Progenitor cell of endocrine pancreas (in vitro differentiated cells): ENCODE measurements around the gene OXSR1. TPM values are rescaled to one million over a fixed set of nuclear protein-coding genes. Genes with fewer than 3 reads are reported as not detected.
A peak's percentile ranks its signal among the peaks of the same experiment; 100 is the strongest.
"Not testable (repeated sequence)": the region's sequence is repeated elsewhere in the genome, so short reads cannot be mapped to it uniquely, and the experiment has no call there.

Source experiments
- DNase-seq: peaks from one replicate; pipeline ENCODE4 v3.0.0; 2021; ENCODE audit warnings: low spot score; ENCODE audit not compliant: unreplicated experiment
- H3K27ac Mint-ChIP-seq: 2 replicates; pipeline ENCODE4 v1.8.0; 2021; ENCODE audit warnings: mild to moderate bottlenecking, moderate library complexity, mixed read lengths
- H3K27me3 Mint-ChIP-seq: 2 replicates; pipeline ENCODE4 v1.8.0; 2021; ENCODE audit warnings: mixed read lengths
- H3K36me3 Mint-ChIP-seq: 2 replicates; pipeline ENCODE4 v1.8.0; 2022; ENCODE audit warnings: mixed read lengths; ENCODE audit not compliant: insufficient read depth
- H3K4me1 Mint-ChIP-seq: 2 replicates; pipeline ENCODE4 v1.8.0; 2021; ENCODE audit warnings: low read depth, mixed read lengths
- H3K4me3 Mint-ChIP-seq: 2 replicates; pipeline ENCODE4 v1.8.0; 2021; ENCODE audit warnings: low read depth, mild to moderate bottlenecking, moderate library complexity, mixed read lengths
- H3K9me3 Mint-ChIP-seq: 2 replicates; pipeline ENCODE4 v1.8.0; 2021; ENCODE audit warnings: low read depth, mixed read lengths
- CTCF ChIP-seq: fragments of 200-600 bp; sonication (generic); IDR thresholded peaks from one replicate; pipeline ENCODE4 v1.5.0; 2021; ENCODE audit warnings: antibody characterized with exemption, mild to moderate bottlenecking; ENCODE audit not compliant: unreplicated experiment
- total RNA-seq: library from RNA; stranded (reverse); gene quantifications from 2 replicates; pipeline ENCODE4 v1.2.1, GENCODE V29; 2021

Gene OXSR1
- total RNA-seq, 1 donor from 2014 or later = 55.5 TPM

GRCh38 chr3:38171622-38172021, 6.3 kb downstream of the OXSR1 start:
- H3K4me3 Mint-ChIP-seq = no peak overlapping the region
- no peaks in the 10 kb centered on the region for H3K9me3 Mint-ChIP-seq
- H3K36me3 Mint-ChIP-seq = no peaks in the 10 kb centered on the region
- H3K27me3 Mint-ChIP-seq = no peaks in the 10 kb centered on the region
- no peak for TF ChIP-seq CTCF
- no peak overlapping the region for H3K27ac Mint-ChIP-seq
- DNase-seq = no peak
- peaks cover 10% of the 10 kb centered on the region for H3K4me1 Mint-ChIP-seq

- Mint-ChIP-seq H3K27me3 (no peaks in the 10 kb centered on the region), H3K4me1 (peaks cover 4% of the 10 kb centered on the region), H3K9me3 (no peaks in the 10 kb centered on the region), H3K27ac (no peak overlapping the region), H3K4me3 (no peak overlapping the region), H3K36me3 (no peaks in the 10 kb centered on the region)
- no peak for TF ChIP-seq CTCF
- DNase-seq = no peak
These were observed 8.6 kb downstream of the OXSR1 start for GRCh38 chr3:38173834-38174418.

- H3K27me3 Mint-ChIP-seq = no peaks in the 10 kb centered on the region
- H3K9me3 Mint-ChIP-seq = no peaks in the 10 kb centered on the region
- no peak for DNase-seq
- H3K4me1 Mint-ChIP-seq = peaks cover 4% of the 10 kb centered on the region
- H3K27ac Mint-ChIP-seq = no peak overlapping the region
- TF ChIP-seq CTCF = no peak
- H3K36me3 Mint-ChIP-seq = peaks cover 2% of the 10 kb centered on the region
- no peak overlapping the region for H3K4me3 Mint-ChIP-seq
These were observed 11.8 kb downstream of the OXSR1 start for GRCh38 chr3:38177181-38177580.

- Mint-ChIP-seq H3K4me3 (no peak overlapping the region), H3K27ac (no peak overlapping the region), H3K36me3 (peaks cover 29% of the 10 kb centered on the region), H3K4me1 (peaks cover 5% of the 10 kb centered on the region), H3K9me3 (peaks cover 4% of the 10 kb centered on the region), H3K27me3 (no peaks in the 10 kb centered on the region)
- TF ChIP-seq CTCF = no peak
- no peak for DNase-seq
These were observed 21.4 kb downstream of the OXSR1 start for GRCh38 chr3:38186781-38187180.

GRCh38 chr3:38190481-38190881, 25.1 kb downstream of the OXSR1 start:
- TF ChIP-seq CTCF = no peak
- Mint-ChIP-seq H3K27ac (no peak overlapping the region), H3K4me3 (no peak overlapping the region), H3K36me3 (peaks cover 25% of the 10 kb centered on the region), H3K9me3 (peaks cover 4% of the 10 kb centered on the region), H3K4me1 (peaks cover 3% of the 10 kb centered on the region), H3K27me3 (no peaks in the 10 kb centered on the region)
- DNase-seq = no peak

GRCh38 chr3:38202931-38203330, 37.6 kb downstream of the OXSR1 start:
- peak overlapping the region; percentile 12 for H3K27ac Mint-ChIP-seq
- H3K27me3 Mint-ChIP-seq, H3K9me3 Mint-ChIP-seq, H3K4me1 Mint-ChIP-seq, H3K4me3 Mint-ChIP-seq, DNase-seq: not testable (repeated sequence)
- H3K36me3 Mint-ChIP-seq = peaks cover 17% of the 10 kb centered on the region
